ENCODE data around the gene E2F6. TPM values are rescaled to one million over a fixed set of nuclear protein-coding genes. Genes with fewer than 3 reads are reported as not detected.
A peak's percentile ranks its signal among the peaks of the same experiment; 100 is the strongest.

E2F6 gene
- total and polyA plus RNA-seq, 8 donors: 8.7 to 21.7 (median 18.1) TPM

GRCh38 chr2:11404376-11405073 is 61.4 kb downstream of the E2F6 start:
- no peaks in the 10 kb centered on the region for H3K36me3 ChIP-seq
- no peaks in the 10 kb centered on the region for H3K27me3 ChIP-seq
- H3K27ac ChIP-seq: peak overlapping the region; percentile 3 to 63
- H3K4me1 ChIP-seq: peaks cover 0 to 9% of the 10 kb centered on the region in 2 donors
- intact Hi-C loops (cut with DNase I): loop anchor here in 1 of 2 donors (5.0 kb wide), 1 partner anchor 167 kb away; no protein-coding TSS in a partner anchor
- no peak for DNase-seq
- no peak overlapping the region for H3K4me3 ChIP-seq
- TF ChIP-seq, protein P1, sequence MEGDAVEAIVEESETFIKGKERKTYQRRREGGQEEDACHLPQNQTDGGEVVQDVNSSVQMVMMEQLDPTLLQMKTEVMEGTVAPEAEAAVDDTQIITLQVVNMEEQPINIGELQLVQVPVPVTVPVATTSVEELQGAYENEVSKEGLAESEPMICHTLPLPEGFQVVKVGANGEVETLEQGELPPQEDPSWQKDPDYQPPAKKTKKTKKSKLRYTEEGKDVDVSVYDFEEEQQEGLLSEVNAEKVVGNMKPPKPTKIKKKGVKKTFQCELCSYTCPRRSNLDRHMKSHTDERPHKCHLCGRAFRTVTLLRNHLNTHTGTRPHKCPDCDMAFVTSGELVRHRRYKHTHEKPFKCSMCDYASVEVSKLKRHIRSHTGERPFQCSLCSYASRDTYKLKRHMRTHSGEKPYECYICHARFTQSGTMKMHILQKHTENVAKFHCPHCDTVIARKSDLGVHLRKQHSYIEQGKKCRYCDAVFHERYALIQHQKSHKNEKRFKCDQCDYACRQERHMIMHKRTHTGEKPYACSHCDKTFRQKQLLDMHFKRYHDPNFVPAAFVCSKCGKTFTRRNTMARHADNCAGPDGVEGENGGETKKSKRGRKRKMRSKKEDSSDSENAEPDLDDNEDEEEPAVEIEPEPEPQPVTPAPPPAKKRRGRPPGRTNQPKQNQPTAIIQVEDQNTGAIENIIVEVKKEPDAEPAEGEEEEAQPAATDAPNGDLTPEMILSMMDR (IDR thresholded peaks at IDR 0.05): no peak
- no peaks in the 10 kb centered on the region for H3K9me3 ChIP-seq
- no peak for ATAC-seq

DNA sequence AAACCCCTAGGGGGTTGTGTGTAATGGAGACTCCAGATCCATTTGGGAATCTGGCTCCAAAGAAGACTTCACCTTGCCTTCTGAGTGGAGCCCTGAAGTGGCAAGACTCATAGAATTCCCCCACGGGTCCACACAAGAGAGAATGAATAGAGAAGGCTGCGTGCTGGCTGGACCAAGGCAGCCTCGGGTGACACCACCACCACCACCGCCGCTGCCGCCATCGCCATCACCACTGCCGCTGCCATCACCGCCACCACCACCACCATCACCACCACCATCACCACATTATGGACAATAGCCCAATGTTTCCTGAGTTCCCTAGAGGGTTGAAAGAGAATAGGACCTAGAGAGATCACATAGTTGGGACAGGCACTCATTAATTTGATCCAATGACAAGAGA is 63.5 kb downstream of the E2F6 start:
- Histone ChIP-seq H3K4me1 (peaks cover 0 to 9% of the 10 kb centered on the region in 2 donors), H3K9me3 (no peaks in the 10 kb centered on the region), H3K27me3 (no peaks in the 10 kb centered on the region), H3K36me3 (no peaks in the 10 kb centered on the region), H3K27ac (no peak overlapping the region), H3K4me3 (no peak overlapping the region)
- intact Hi-C loops (cut with DNase I): no loop called here
- TF ChIP-seq, protein P1 (IDR thresholded peaks at IDR 0.05): no peak
- no peak for DNase-seq
- no peak for ATAC-seq

DNA sequence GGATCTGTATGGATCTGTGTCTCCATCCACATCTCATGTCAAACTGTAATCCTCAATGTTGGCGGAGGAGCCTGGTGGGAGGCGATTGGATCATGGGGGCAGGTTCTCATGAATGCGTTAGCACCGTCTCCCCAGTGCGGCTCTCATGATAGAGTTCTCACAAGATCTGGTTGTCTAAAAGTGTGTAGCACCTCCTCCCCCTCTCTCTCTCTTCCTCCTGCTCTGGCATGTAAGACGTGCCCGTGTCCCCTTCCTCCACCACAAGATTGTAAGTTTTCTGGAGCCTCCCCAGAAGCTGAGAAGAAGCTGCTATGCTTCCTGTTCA is 66.6 kb downstream of the E2F6 start:
- peaks cover 0 to 9% of the 10 kb centered on the region in 2 donors for H3K4me1 ChIP-seq
- intact Hi-C loops (cut with DNase I): no loop called here
- H3K27ac ChIP-seq: no peak overlapping the region
- H3K4me3 ChIP-seq: no peak overlapping the region
- TF ChIP-seq, protein P1 (IDR thresholded peaks at IDR 0.05): no peak
- H3K36me3 ChIP-seq: no peaks in the 10 kb centered on the region
- DNase-seq: no peak
- H3K27me3 ChIP-seq: no peaks in the 10 kb centered on the region
- no peaks in the 10 kb centered on the region for H3K9me3 ChIP-seq
- no peak for ATAC-seq

GRCh38 chr2:11398750-11399437 is 67.1 kb downstream of the E2F6 start:
- peak; percentile 88 for ATAC-seq

GRCh38 chr2:11397513-11397912 is 68.4 kb downstream of the E2F6 start:
- no peak overlapping the region for H3K4me3 ChIP-seq
- no peaks in the 10 kb centered on the region for H3K4me1 ChIP-seq
- H3K9me3 ChIP-seq: no peaks in the 10 kb centered on the region
- TF ChIP-seq, protein P1 (IDR thresholded peaks at IDR 0.05): no peak
- no peak overlapping the region for H3K27ac ChIP-seq
- H3K27me3 ChIP-seq: no peaks in the 10 kb centered on the region
- intact Hi-C loops (cut with DNase I): no loop called here
- ATAC-seq (no peak), DNase-seq (no peak)
- H3K36me3 ChIP-seq: no peaks in the 10 kb centered on the region

More at GRCh38 chr2:11398750-11399437, 67.1 kb downstream of the E2F6 start:
- peak in 2 of 4 donors; percentile 51 to 81 for DNase-seq
- TF ChIP-seq, protein P1 (IDR thresholded peaks at IDR 0.05): no peak
- intact Hi-C loops (cut with DNase I): no loop called here
- Histone ChIP-seq H3K4me3 (no peak overlapping the region), H3K27ac (no peak overlapping the region), H3K36me3 (no peaks in the 10 kb centered on the region), H3K27me3 (no peaks in the 10 kb centered on the region), H3K4me1 (peaks cover 0 to 5% of the 10 kb centered on the region in 2 donors), H3K9me3 (no peaks in the 10 kb centered on the region)

Data from left lung (tissue), 10 donors.